Left lung (tissue), 10 donors: Measurements from ENCODE around the gene PPP2R5D. TPM values are rescaled to one million over a fixed set of nuclear protein-coding genes. Genes with fewer than 3 reads are reported as not detected.
A peak's percentile ranks its signal among the peaks of the same experiment; 100 is the strongest.

ENCODE experiments used
- ATAC-seq: fragments of 200-7000 bp; cut with Tn5 transposase; one replicate; pipeline ENCODE4 v1.9.1; 2020; ENCODE audit warnings: moderate library complexity
- DNase-seq, 4 donors: peaks; one replicate each; pipeline ENCODE4 v3.0.0-alpha.2; 2013 to 2020
- H3K27ac ChIP-seq, 2 donors: fragments of 200-600 bp; sonication (generic) in 1 of 2; one replicate each; pipeline versions ENCODE4 v1.5.0 to v1.8.0; 2020 to 2021
- H3K27me3 ChIP-seq, 2 donors: fragments of 200-600 bp; sonication (generic) in 1 of 2; one replicate each; pipeline versions ENCODE4 v1.5.0 to v1.8.0; 2020 to 2021
- H3K36me3 ChIP-seq, 2 donors: fragments of 200-600 bp; sonication (generic) in 1 of 2; one replicate each; pipeline versions ENCODE4 v1.5.0 to v1.8.0; 2020 to 2021
- H3K4me1 ChIP-seq, 2 donors: fragments of 200-600 bp; one replicate each; pipeline ENCODE4 v1.8.0; 2021
- H3K4me3 ChIP-seq, 2 donors: fragments of 200-600 bp; sonication (generic) in 1 of 2; one replicate each; pipeline versions ENCODE4 v1.5.0 to v1.8.0; 2020 to 2021; ENCODE audit warnings: mild to moderate bottlenecking in 1 of 2
- H3K9me3 ChIP-seq, 2 donors: fragments of 200-600 bp; sonication (generic) in 1 of 2; one replicate each; pipeline versions ENCODE4 v1.5.0 to v1.8.0; 2020 to 2021
- CTCF ChIP-seq, 2 donors: fragments of 200-600 bp; sonication (generic) in 1 of 2; IDR thresholded peaks; one replicate each; pipeline versions ENCODE4 v1.5.0 to v1.8.0; 2021; ENCODE audit warnings: antibody characterized with exemption in 2 of 2
- intact Hi-C, 2 donors: fragments of 100-400 bp; cut with DNase I; formaldehyde crosslinking; loops; one replicate each; pipeline versions ENCODE4 v1.11.2 to v1.14.2; 2022
- polyA plus RNA-seq, 6 donors: library from polyadenylated mRNA; unstranded; fragments of 120-200 nt; gene quantifications; one replicate each; pipeline ENCODE4 v1.2.1, GENCODE V29; 2013; ENCODE audit not compliant: insufficient read length in 6 of 6
- total RNA-seq, 2 donors: library from RNA; stranded (reverse); fragmentation: NEBNext Ultra II Directional; extraction: Animal tissue kit (Norgen Biotek cat#: 25700); gene quantifications; one replicate each; pipeline ENCODE4 v1.2.1, GENCODE V29; 2021
- donor health status: DM: no; HTN: yes; CAD: no.
- donor health status: DM: no; HTN: no; CAD: no.

The PPP2R5D gene
- total and polyA plus RNA-seq, 8 donors, result 30.0 to 76.3 (median 62.3) TPM

GRCh38 chr6:42960243-42961019, 23.9 kb upstream of the PPP2R5D start, which contains the start of gene GNMT:
Gene GNMT (plus strand): TSS chr6:42960754. CDS start chr6:42960768, 14 bp downstream.
- Histone ChIP-seq H3K4me3 (peak within 1 kb of the TSS; percentile 29 to 33), H3K27ac (no peak within 1 kb of the TSS), H3K9me3 (no peaks in the 10 kb centered on the region), H3K27me3 (peaks cover 0 to 16% of the 10 kb centered on the region in 2 donors), H3K4me1 (peaks cover 12 to 20% of the 10 kb centered on the region in 2 donors), H3K36me3 (peaks cover 0 to 33% of the 10 kb centered on the region in 2 donors)
- intact Hi-C loops, result no loop called here
- TF ChIP-seq CTCF (IDR thresholded peaks at IDR 0.05), result no peak
- DNase-seq (peak in 3 of 4 donors; percentile 60 to 93 (median 79)), ATAC-seq (peak; percentile 98)

GRCh38 chr6:42961020-42961470, 23.3 kb upstream of the PPP2R5D start:
- TF ChIP-seq CTCF (IDR thresholded peaks at IDR 0.05), result no peak
- Histone ChIP-seq H3K4me3 (peak overlapping the region; percentile 29 to 33), H3K36me3 (peaks cover 0 to 39% of the 10 kb centered on the region in 2 donors), H3K9me3 (no peaks in the 10 kb centered on the region), H3K27ac (no peak overlapping the region), H3K27me3 (peaks cover 0 to 16% of the 10 kb centered on the region in 2 donors), H3K4me1 (peaks cover 12 to 20% of the 10 kb centered on the region in 2 donors)
- DNase-seq (no peak), ATAC-seq (peak; percentile 8)
- intact Hi-C loops, result no loop called here

GRCh38 chr6:42962096-42962495, 22.3 kb upstream of the PPP2R5D start:
- H3K9me3 ChIP-seq, result no peaks in the 10 kb centered on the region
- intact Hi-C loops, result no loop called here
- TF ChIP-seq CTCF (IDR thresholded peaks at IDR 0.05), result no peak
- no peak for DNase-seq
- H3K27me3 ChIP-seq, result peaks cover 0 to 16% of the 10 kb centered on the region in 2 donors
- no peak overlapping the region for H3K4me3 ChIP-seq
- ATAC-seq, result no peak
- H3K27ac ChIP-seq, result no peak overlapping the region
- peaks cover 12 to 20% of the 10 kb centered on the region in 2 donors for H3K4me1 ChIP-seq
- H3K36me3 ChIP-seq, result peaks cover 0 to 48% of the 10 kb centered on the region in 2 donors

- intact Hi-C loops, result no loop called here
- H3K4me1 ChIP-seq, result peaks cover 12 to 20% of the 10 kb centered on the region in 2 donors
- no peak overlapping the region for H3K4me3 ChIP-seq
- DNase-seq, result no peak
- TF ChIP-seq CTCF (IDR thresholded peaks at IDR 0.05), result no peak
- H3K27ac ChIP-seq, result no peak overlapping the region
- no peak for ATAC-seq
- peaks cover 0 to 16% of the 10 kb centered on the region in 2 donors for H3K27me3 ChIP-seq
- peaks cover 0 to 54% of the 10 kb centered on the region in 2 donors for H3K36me3 ChIP-seq
- H3K9me3 ChIP-seq, result no peaks in the 10 kb centered on the region
These were observed 21.7 kb upstream of the PPP2R5D start for GRCh38 chr6:42962502-42963178.
